Right atrium auricular region (tissue), 2 donors: ENCODE results near the gene CORIN. TPM values are rescaled to one million over a fixed set of nuclear protein-coding genes. Genes with fewer than 3 reads are reported as not detected.

Source experiments
- DNase-seq: peaks from one replicate; pipeline ENCODE4 v3.0.0-alpha.2; 2019; ENCODE audit warnings: low spot score
- H3K27ac ChIP-seq, 2 donors: fragments of 200-600 bp; sonication (generic); 1 replicate in 1 of 2; 2 replicates in 1 of 2; pipeline ENCODE4 v1.5.1; 2016 to 2019
- H3K27me3 ChIP-seq, 2 donors: fragments of 200-600 bp; sonication (generic); one replicate each; pipeline versions ENCODE4 v1.5.1 to v1.6.0; 2017 to 2019
- H3K36me3 ChIP-seq: fragments of 200-600 bp; sonication (generic); one replicate; pipeline ENCODE4 v1.5.1; 2016
- H3K4me1 ChIP-seq, 2 donors: fragments of 200-600 bp; sonication (generic); one replicate each; pipeline versions ENCODE4 v1.5.1 to v1.6.0; 2017 to 2019
- H3K4me3 ChIP-seq, 2 donors: fragments of 200-600 bp; sonication (generic); 1 replicate in 1 of 2; 2 replicates in 1 of 2; pipeline ENCODE4 v1.5.1; 2017 to 2019; ENCODE audit warnings: mild to moderate bottlenecking in 1 of 2, moderate library complexity in 1 of 2
- H3K9me3 ChIP-seq, 2 donors: fragments of 200-600 bp; sonication (generic); one replicate each; pipeline ENCODE4 v1.5.1; 2019
- CTCF ChIP-seq, 2 donors: fragments of 200-600 bp; sonication (generic); IDR thresholded peaks; one replicate each; pipeline ENCODE4 v1.5.1; 2019; ENCODE audit warnings: antibody characterized with exemption in 2 of 2
- total RNA-seq, 2 donors: library from RNA; depleted of rRNA; stranded (reverse); fragments of >200 nt; gene quantifications; one replicate each; pipeline ENCODE4 v1.1.0, GENCODE V29; 2016

The CORIN gene
- total RNA-seq, 2 donors from 2014 or later: 42.3 to 180 TPM

GRCh38 chr4:47804598-47804997 is 33.3 kb downstream of the CORIN start:
- TF ChIP-seq CTCF (IDR thresholded peaks at IDR 0.05): no peak
- no peaks in the 10 kb centered on the region for H3K9me3 ChIP-seq
- no peak for DNase-seq
- H3K4me1 ChIP-seq: peaks cover 0 to 16% of the 10 kb centered on the region in 2 donors
- H3K27me3 ChIP-seq: no peaks in the 10 kb centered on the region
- no peak overlapping the region for H3K4me3 ChIP-seq
- no peaks in the 10 kb centered on the region for H3K36me3 ChIP-seq
- no peak overlapping the region for H3K27ac ChIP-seq

- H3K4me1 ChIP-seq: peaks cover 0 to 16% of the 10 kb centered on the region in 2 donors
- H3K4me3 ChIP-seq: no peak overlapping the region
- no peak for DNase-seq
- no peaks in the 10 kb centered on the region for H3K9me3 ChIP-seq
- H3K27me3 ChIP-seq: no peaks in the 10 kb centered on the region
- H3K36me3 ChIP-seq: no peaks in the 10 kb centered on the region
- peak overlapping the region; percentile 27 to 60 for H3K27ac ChIP-seq
- no peak for TF ChIP-seq CTCF (IDR thresholded peaks at IDR 0.05)
These were observed 36.3 kb downstream of the CORIN start for GRCh38 chr4:47801481-47802002.

GRCh38 chr4:47798165-47798564 is 39.7 kb downstream of the CORIN start:
- Histone ChIP-seq H3K27me3 (no peaks in the 10 kb centered on the region), H3K9me3 (no peaks in the 10 kb centered on the region), H3K4me3 (no peak overlapping the region), H3K36me3 (no peaks in the 10 kb centered on the region), H3K4me1 (peaks cover 0 to 16% of the 10 kb centered on the region in 2 donors), H3K27ac (peak overlapping the region in 1 of 2 donors; percentile 15)
- TF ChIP-seq CTCF (IDR thresholded peaks at IDR 0.05): no peak
- no peak for DNase-seq

GRCh38 chr4:47791965-47792364 is 45.9 kb downstream of the CORIN start:
- H3K36me3 ChIP-seq: no peaks in the 10 kb centered on the region
- DNase-seq: no peak
- TF ChIP-seq CTCF (IDR thresholded peaks at IDR 0.05): no peak
- H3K27ac ChIP-seq: no peak overlapping the region
- no peaks in the 10 kb centered on the region for H3K4me1 ChIP-seq
- no peaks in the 10 kb centered on the region for H3K27me3 ChIP-seq
- no peaks in the 10 kb centered on the region for H3K9me3 ChIP-seq
- H3K4me3 ChIP-seq: no peak overlapping the region

- Histone ChIP-seq H3K27ac (no peak overlapping the region), H3K4me3 (no peak overlapping the region), H3K4me1 (no peaks in the 10 kb centered on the region), H3K9me3 (no peaks in the 10 kb centered on the region), H3K36me3 (no peaks in the 10 kb centered on the region), H3K27me3 (no peaks in the 10 kb centered on the region)
- no peak for TF ChIP-seq CTCF (IDR thresholded peaks at IDR 0.05)
- DNase-seq: no peak
These were observed 47.8 kb downstream of the CORIN start for GRCh38 chr4:47790105-47790504.

GRCh38 chr4:47788126-47788525 is 49.7 kb downstream of the CORIN start:
- peak overlapping the region in 1 of 2 donors; percentile 31 for H3K27ac ChIP-seq

More at GRCh38 chr4:47788126-47788525, 49.7 kb downstream of the CORIN start:
- TF ChIP-seq CTCF (IDR thresholded peaks at IDR 0.05): no peak
- Histone ChIP-seq H3K36me3 (no peaks in the 10 kb centered on the region), H3K27me3 (no peaks in the 10 kb centered on the region), H3K4me3 (no peak overlapping the region), H3K4me1 (peaks cover 0 to 10% of the 10 kb centered on the region in 2 donors), H3K9me3 (no peaks in the 10 kb centered on the region)
- no peak for DNase-seq
